Activated gamma-delta T cell (primary cell): Measurements from ENCODE around the gene RHOV.
"Not testable (repeated sequence)": the region's sequence is repeated elsewhere in the genome, so short reads cannot be mapped to it uniquely, and the experiment has no call there.

Experiments
- DNase-seq: peaks from one replicate; lab custom pipeline; 2025; lab: John Stamatoyannopoulos, UW

The RHOV gene

GRCh38 chr15:40872791-40873693, 992 bp downstream of the RHOV start:
- no peak for DNase-seq

DNA sequence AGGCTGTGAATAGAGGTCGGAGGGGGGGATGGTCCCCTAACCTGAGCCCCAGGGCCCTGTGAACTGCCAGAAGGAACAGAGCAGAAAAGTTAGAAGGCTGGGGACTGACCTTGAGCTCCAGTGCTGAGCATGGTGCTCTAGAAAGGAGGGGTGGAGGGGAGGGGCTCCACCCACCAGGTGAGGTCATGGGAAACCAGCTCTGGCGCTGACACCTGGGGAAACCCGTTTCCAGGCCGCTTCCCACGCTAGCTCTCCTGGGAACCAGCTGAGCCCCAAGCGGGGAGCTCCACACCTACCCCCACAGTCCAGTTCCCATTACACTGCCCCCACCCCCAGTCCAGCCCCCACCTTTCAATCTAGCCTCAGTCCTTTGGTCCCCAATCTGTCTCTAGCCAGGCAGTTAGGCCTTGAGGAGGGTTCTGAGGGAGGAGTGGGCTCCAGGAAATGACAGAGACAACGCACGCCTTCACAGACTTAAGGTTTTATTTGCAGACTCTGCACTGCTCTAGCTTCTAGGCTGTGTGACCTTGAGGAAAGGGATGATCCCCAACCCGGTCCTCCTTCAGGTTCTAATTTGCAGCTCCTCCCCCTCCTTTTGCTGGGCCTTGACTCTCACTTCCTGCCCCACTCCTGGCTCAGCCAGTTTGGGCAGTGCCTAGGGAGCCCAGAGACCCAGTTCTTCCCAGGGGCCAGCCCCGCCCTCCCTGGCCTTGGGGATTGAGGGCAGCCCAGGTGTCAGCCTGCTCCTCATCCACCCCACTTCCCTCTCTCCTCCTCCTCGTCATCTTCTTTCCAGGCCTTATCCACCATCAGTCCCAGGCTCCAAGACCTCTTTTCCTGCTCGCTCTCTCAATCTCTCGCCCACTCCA, 2.1 kb downstream of the RHOV start:
- no peak for DNase-seq

DNA sequence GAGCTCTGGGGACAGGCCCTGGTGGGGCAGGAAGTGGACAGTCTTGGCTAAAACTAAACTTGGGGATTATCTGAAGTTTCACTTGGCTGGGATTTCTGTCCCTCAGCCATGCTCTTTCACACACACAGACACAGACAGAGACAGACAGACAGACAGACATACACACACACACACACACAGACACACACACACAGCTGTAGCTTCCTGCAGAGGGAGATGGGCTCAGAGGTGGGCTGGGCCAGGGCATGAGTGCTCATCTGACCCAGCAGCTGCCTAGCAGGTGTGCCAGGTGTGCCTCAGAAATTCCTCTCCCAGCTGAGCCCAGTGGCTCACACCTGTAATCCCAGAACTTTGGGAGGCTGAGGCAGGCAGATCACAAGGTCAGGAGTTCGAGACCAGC, 3.3 kb downstream of the RHOV start:
- DNase-seq = no peak

- no peak for DNase-seq
These were observed 4.3 kb downstream of the RHOV start for GRCh38 chr15:40869686-40870085.

DNA sequence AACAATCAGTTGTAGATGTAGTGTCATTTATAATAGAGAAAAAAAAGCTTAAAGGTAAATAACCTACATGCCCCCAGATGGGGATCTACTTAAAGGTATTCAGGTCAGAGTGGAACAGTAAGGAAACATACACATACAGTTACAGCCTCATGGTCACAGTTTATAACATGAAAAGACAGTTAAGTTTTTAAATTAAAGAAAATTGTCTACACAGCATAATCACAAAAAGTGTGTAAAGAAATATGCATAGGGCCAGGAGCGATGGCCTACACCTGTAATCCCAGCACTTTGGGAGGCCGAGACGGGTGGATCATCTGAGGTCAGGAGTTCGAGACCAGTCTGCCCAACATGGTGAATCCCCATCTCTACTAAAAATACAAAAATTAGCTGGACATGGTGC, 6.8 kb downstream of the RHOV start:
- no peak for DNase-seq

GRCh38 chr15:40863660-40864270, 10.3 kb downstream of the RHOV start:
- no peak for DNase-seq

GRCh38 chr15:40861147-40861546, 12.9 kb downstream of the RHOV start:
- not testable (repeated sequence) for DNase-seq

DNA sequence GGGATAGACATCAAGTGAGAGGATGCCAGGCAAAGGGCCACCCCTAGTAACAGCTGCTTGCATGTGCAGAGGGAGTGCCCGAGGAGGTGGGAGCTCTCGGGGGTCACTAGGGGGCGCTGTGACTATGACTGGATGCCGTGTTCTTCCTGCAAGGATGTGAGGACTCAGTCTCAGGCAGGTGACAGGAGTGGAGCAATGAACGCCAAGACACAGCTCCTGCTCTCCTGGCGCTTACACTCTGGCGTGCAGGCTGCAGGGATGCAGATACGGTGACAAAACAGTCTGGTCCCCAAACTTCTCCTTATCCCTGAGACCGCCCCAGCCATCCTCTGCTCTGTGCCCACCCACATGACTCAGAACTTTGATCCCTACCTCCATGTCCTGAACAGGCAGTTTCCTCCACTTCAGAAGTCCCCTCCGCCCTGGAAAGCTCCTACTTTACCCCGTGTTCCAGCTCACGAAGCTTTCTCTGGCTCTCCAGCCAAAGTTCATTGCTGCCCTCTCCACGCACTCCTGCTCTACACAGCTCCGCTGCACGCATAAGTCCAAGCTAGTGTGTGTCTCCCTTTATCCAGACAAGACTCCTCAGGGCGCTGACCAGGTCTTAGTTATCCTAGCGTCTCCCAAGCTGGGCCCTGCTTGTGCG, 14.7 kb downstream of the RHOV start:
- no peak for DNase-seq

DNA sequence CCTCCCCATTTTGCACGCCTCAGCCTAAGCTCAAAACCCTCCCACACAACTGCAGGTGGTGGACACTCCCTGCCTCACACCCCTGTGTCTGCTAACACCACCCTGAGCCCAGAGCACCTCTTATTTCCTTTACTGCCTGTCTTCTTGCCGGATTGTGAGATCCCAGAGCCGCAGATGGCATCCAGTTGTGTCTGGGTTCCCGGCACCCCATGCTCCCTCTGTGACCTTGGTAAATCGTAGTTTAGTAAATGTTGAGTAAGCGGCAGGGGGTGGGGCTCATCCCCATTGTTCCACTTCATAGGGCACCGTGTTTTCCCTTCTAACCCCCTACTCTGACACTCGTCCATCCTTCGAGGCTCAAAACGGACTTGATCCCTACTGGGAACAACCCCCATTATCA, 15.3 kb downstream of the RHOV start:
- DNase-seq = no peak

DNA sequence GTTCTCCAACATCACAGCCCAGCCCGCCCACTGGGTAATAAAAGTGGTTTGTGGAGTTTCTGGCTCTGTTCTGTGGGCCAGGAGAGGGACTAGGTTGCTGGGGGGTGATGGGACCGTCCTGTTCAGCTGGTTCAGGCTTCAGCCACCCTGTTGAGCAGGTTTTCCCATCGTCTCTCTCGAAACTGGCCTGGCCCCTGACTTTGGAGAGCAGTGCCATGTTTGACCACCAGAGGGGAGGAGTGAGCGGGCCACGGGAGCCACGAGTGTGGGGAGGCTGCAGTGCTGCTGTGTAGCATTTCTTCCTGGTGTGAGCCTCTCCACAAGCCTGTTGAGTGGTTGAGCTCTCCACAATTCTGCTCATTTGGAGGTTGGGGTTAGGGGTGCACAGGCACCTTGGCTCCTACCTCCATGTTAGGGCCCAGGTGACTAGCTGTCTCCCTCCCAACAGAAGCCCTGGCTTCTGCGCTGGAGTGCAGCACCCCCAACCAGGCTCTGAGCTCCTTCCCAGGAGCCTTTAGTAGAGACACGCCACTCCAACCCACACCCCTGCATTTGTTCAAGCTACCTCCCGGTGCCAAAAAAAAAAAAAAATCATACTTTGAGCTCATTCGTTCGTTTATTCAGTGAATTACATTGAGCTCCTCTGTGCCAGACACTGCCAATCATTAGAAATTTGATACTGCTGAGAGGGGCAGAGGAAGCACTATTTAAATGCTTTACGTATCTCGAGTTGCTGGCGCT, 16.3 kb downstream of the RHOV start:
- no peak for DNase-seq

- DNase-seq = no peak
These were observed 17.3 kb downstream of the RHOV start for GRCh38 chr15:40856746-40857145.

GRCh38 chr15:40855706-40856234, 18.3 kb downstream of the RHOV start:
- DNase-seq = no peak

DNA sequence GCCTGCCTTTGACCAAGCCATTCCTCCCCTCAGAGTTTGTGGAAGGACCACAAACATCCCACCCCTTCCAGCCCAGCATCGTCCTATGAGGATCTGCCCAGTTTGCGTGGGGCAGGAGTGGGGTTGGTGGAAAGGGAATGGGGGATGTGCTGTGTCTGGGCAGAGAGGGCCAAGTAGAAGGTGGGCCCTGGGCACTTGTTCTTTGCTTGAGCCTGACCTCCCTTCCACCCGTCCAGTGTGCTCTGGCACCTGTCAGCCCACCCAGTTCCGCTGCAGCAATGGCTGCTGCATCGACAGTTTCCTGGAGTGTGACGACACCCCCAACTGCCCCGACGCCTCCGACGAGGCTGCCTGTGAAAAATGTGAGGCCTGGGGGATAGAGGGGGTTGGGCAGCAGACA, 19.9 kb downstream of the RHOV start:
- DNase-seq = no peak

GRCh38 chr15:40853241-40853890, 20.7 kb downstream of the RHOV start:
- DNase-seq = no peak

DNA sequence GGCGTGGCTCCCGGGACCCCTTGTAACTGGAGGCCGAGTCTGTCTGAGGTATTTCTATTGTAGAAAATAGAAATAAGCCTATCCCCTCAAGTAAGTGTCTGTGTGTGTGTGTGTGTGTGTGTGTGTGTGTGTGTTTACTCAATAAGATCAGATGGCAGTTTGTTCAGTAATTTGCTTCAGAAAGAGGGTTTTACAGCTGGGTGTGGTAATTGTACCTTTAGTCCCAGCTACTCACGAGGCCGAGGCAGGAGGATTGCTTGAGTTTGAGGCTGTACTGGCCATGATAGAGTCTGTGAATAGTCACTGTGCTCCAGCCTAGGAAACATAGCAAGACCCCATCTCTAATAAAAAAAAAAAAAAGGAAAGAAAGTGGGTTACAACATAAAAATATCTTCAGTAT, 21.5 kb downstream of the RHOV start:
- no peak for DNase-seq

DNA sequence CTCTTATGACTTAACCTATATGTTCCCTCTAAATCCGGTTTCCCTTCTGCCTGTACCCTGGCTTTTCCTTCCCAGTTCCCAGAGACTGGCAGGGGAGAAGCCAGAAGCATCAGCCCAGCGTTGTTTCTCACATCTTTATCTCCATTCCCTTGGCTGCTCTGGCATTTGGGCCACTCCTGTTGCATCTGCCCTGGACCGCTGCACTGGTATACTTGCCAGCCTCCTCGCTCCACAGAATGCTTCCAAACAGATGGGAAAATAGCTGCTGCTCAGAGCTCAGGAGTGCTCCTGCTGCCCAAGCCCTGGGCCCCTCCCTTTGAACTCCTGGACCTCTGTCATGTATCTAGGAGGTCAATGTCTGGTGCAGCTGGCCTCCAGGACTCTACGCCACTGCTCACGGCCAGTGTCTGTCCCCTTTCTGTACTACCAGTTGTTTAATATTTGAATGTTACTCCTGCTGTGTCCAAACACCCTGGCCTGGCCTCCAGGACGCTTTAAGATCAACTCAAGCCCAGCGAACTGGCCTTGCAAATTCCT, 23.4 kb downstream of the RHOV start:
- no peak for DNase-seq

GRCh38 chr15:40847223-40847961, 26.6 kb downstream of the RHOV start:
- no peak for DNase-seq

GRCh38 chr15:40846841-40847222, 27.2 kb downstream of the RHOV start:
- DNase-seq = no peak

DNA sequence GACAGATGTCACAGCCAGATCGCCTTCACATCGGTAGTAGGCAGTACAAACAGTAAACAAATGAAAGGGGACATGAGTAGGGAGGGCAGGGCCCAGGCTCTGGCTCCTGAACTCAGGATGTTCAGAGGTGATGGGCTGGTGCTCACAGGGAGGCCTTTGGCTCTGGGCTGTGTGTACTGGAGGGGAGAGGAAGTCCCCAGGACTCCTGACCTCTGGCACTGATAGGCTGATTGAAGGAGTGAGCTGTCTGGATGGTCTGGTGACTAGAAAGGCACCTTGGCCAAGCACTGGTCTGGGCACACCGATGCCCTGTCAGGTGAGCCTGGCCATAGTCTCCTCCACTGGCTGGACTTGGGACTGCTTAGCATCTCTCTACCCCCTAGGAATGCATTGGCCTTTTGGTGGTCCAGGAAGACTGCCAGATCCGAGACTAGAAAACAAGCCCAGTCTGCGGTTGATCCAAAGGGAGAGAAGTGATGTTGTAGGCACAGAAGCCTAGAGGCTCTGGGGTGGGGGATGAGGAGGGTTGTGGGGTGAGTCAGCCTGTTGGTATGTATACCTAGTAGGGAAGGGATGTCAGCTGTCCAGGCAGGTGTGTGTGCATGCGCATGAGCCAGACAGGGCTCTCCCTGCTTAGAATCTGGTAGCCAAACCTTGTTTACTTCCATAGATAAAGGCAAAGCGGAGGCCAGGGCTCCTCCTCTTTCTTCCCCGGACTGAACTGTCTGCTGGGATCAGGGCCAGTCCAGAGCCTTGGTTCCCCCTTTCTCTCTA, 28.3 kb downstream of the RHOV start:
- DNase-seq = no peak
